GM06990 (cell line): Measurements from ENCODE around the gene COL9A3.

Experiments
- DNase-seq: peaks from one replicate; pipeline ENCODE4 v3.0.0-alpha.2; 2011; ENCODE audit not compliant: insufficient read length; ENCODE audit errors: extremely low read depth
- H3K27me3 ChIP-seq: replicated peaks from 2 replicates; pipeline ENCODE4 v1.6.0; 2011; ENCODE audit warnings: low read length; ENCODE audit not compliant: control insufficient read depth, insufficient read depth
- H3K36me3 ChIP-seq: 2 replicates; pipeline ENCODE4 v1.5.1; 2011; ENCODE audit warnings: low read length; ENCODE audit not compliant: control insufficient read depth, insufficient read depth
- H3K4me3 ChIP-seq: replicated peaks from 2 replicates; pipeline ENCODE4 v1.5.1; 2011; ENCODE audit warnings: low read depth, mild to moderate bottlenecking, control low read depth, low read length
- TF ChIP-seq, protein P1 (sequence below): IDR thresholded peaks from 2 replicates; pipeline ENCODE4 v1.5.1; 2011; ENCODE audit warnings: low read length, control low read depth, mild to moderate bottlenecking, inconsistent platforms; ENCODE audit not compliant: insufficient read depth, poor library complexity, severe bottlenecking

COL9A3 gene

GRCh38 chr20:62805155-62805710, 11.6 kb upstream of the COL9A3 start:
- TF ChIP-seq, protein P1, sequence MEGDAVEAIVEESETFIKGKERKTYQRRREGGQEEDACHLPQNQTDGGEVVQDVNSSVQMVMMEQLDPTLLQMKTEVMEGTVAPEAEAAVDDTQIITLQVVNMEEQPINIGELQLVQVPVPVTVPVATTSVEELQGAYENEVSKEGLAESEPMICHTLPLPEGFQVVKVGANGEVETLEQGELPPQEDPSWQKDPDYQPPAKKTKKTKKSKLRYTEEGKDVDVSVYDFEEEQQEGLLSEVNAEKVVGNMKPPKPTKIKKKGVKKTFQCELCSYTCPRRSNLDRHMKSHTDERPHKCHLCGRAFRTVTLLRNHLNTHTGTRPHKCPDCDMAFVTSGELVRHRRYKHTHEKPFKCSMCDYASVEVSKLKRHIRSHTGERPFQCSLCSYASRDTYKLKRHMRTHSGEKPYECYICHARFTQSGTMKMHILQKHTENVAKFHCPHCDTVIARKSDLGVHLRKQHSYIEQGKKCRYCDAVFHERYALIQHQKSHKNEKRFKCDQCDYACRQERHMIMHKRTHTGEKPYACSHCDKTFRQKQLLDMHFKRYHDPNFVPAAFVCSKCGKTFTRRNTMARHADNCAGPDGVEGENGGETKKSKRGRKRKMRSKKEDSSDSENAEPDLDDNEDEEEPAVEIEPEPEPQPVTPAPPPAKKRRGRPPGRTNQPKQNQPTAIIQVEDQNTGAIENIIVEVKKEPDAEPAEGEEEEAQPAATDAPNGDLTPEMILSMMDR: no peak
- H3K4me3 ChIP-seq: peak overlapping the region; percentile 93
- no peak for DNase-seq
- H3K27me3 ChIP-seq: no peaks in the 10 kb centered on the region
- H3K36me3 ChIP-seq: peaks cover 21% of the 10 kb centered on the region

GRCh38 chr20:62805711-62806382, 11.0 kb upstream of the COL9A3 start:
- Histone ChIP-seq H3K27me3 (no peaks in the 10 kb centered on the region), H3K4me3 (peak overlapping the region; percentile 93), H3K36me3 (peaks cover 22% of the 10 kb centered on the region)
- TF ChIP-seq, protein P1: no peak
- no peak for DNase-seq

- DNase-seq: no peak
- peak overlapping the region; percentile 93; the same call in 1 of the 2 replicates for H3K4me3 ChIP-seq
- no peaks in the 10 kb centered on the region for H3K27me3 ChIP-seq
- peaks cover 22% of the 10 kb centered on the region for H3K36me3 ChIP-seq
- TF ChIP-seq, protein P1: no peak
Measured at GRCh38 chr20:62806383-62807050, 10.3 kb upstream of the COL9A3 start.

- Histone ChIP-seq H3K4me3 (no peak overlapping the region), H3K36me3 (peaks cover 27% of the 10 kb centered on the region), H3K27me3 (no peaks in the 10 kb centered on the region)
- TF ChIP-seq, protein P1: no peak
- no peak for DNase-seq
Measured at GRCh38 chr20:62807444-62808210, 9.2 kb upstream of the COL9A3 start.

DNA sequence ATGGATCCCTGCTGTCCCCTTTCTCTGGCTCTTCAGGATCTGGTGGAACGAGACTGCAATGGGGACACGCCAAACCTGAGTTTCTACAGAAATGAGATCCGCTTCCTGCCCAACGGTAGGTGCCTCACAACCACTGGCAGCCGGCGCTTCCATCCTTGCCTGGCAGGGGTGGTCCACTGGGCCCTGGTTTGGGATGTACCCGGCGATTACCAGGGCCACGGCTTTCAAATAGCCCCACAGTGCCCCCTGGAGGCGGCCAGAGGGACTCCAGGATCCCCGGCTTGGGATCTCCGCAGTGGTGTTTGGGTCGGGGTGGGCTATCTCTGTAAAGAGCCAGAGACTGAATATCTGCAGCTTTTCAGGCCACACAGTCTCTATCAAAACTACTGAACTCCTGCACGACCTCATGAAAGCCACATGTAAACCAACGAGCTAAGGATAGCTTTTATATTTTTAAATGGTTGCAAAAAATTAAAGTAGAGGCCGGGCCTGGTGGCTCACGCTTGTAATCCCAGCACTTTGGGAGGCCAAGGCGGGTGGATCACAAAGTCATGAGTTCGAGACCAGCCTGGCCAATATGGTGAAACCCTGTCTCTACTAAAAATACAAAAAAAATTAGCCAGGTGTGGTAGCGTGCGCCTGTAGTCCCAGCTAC, 8.5 kb upstream of the COL9A3 start:
- peak; percentile 50 for DNase-seq
- TF ChIP-seq, protein P1: peak; percentile 95
- Histone ChIP-seq H3K36me3 (peaks cover 27% of the 10 kb centered on the region), H3K27me3 (no peaks in the 10 kb centered on the region), H3K4me3 (no peak overlapping the region)
